Endothelial cell of umbilical vein (primary cell): Measurements from ENCODE around the gene S100A9.

Experiments
- CTCF ChIP-seq, 2 donors: IDR thresholded peaks; 1 replicate in 1 of 2; 2 replicates in 1 of 2; pipeline ENCODE4 v1.5.1; 2011; ENCODE audit warnings: low read length in 2 of 2, mild to moderate bottlenecking in 2 of 2, moderate library complexity in 2 of 2, control low read depth in 1 of 2, inconsistent platforms in 1 of 2, low read depth in 1 of 2; ENCODE audit not compliant: insufficient read depth in 1 of 2; ENCODE audit errors: extremely low read depth in 1 of 2
- EZH2 ChIP-seq: IDR thresholded peaks from 2 replicates; pipeline ENCODE4 v1.6.1; 2012; ENCODE audit warnings: borderline replicate concordance, low read depth, mild to moderate bottlenecking, moderate library complexity, low read length, inconsistent platforms; ENCODE audit not compliant: severe bottlenecking
- JUN ChIP-seq: IDR thresholded peaks from 2 replicates; pipeline ENCODE4 v1.6.1; 2011; ENCODE audit warnings: borderline replicate concordance, low read depth; ENCODE audit not compliant: insufficient read length, insufficient read depth
- POLR2A ChIP-seq: IDR thresholded peaks from 2 replicates; pipeline ENCODE4 v1.6.1; 2012; ENCODE audit warnings: low read depth, mild to moderate bottlenecking, control low read depth, low read length
- POLR2AphosphoS5 ChIP-seq: IDR thresholded peaks from 2 replicates; pipeline ENCODE4 v1.6.1; 2012; ENCODE audit warnings: low read depth, mild to moderate bottlenecking, control low read depth, low read length, moderate library complexity; ENCODE audit not compliant: insufficient read depth

GRCh38 chr1:153389401-153389800, 31.7 kb downstream of the S100A9 start:
- TF ChIP-seq CTCF (IDR thresholded peaks at IDR 0.05; ENCODE audit: extremely low read depth in 1 of 2, insufficient read depth in 1 of 2, low read depth in 1 of 2, low read length in 2 of 2) (no peak), EZH2 (no peak), POLR2A (no peak), POLR2AphosphoS5 (no peak), JUN (no peak)
